ENCODE results near the gene PRKAR1A. TPM values are rescaled to one million over a fixed set of nuclear protein-coding genes. Genes with fewer than 3 reads are reported as not detected.

PRKAR1A gene
- total and polyA plus RNA-seq, 2 of the 8 experiments (the other 6 are each of a cell fraction or from before 2014, with no cell fraction given): 39.3 to 149 TPM

DNA sequence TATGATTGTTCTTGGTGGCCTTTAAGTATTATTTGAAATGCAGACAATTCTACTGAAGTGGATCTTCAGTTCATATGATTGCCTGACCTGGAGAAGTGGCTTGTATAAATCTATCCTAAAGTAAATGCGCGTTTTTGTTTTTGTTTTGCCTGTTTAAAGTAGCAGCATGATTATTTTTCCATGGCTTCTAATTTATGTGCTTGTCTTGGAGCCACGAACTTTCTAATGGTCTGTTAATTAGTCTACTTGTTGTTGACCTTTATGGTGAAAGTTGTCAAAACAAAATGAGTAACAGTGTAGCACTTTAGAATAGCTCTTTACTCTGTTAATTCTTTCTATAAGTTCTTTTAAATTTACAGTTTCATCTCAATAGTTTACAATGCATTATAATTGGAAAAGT, 1.7 kb downstream of the PRKAR1A start:
- Histone ChIP-seq H3K9ac (replicated peaks in 1 of 4; ENCODE audit: extremely low read depth in 1 of 4, low read depth in 3 of 4, low read length in 3 of 4) (peak overlapping the region in 1 of 4 experiments; percentile 57; a peak in 1 of 7 replicates), H3K56ac (replicated peaks; ENCODE audit: insufficient read length, low read depth, low read length) (no peak overlapping the region), H3K4me1 (replicated peaks in 1 of 4; ENCODE audit: control insufficient read depth in 3 of 4, insufficient read depth in 4 of 4, low read length in 3 of 4) (peaks cover 0 to 7% (median 2%) of the 10 kb centered on the region in 4 experiments; a peak in 4 of 7 replicates), H3K9me3 (ENCODE audit: insufficient read depth in 2 of 2, low read depth in 1 of 2, low read length in 1 of 2) (peaks cover 10 to 14% of the 10 kb centered on the region in 2 experiments), H3K79me2 (ENCODE audit: control insufficient read depth in 1 of 2, insufficient read depth in 2 of 2, low read length in 2 of 2) (peaks cover 4 to 61% of the 10 kb centered on the region in 2 experiments; a peak in 3 of 4 replicates), H3K79me1 (ENCODE audit: low read depth, low read length) (peaks cover 2% of the 10 kb centered on the region), H4K5ac (ENCODE audit: insufficient read length, low read depth, low read length) (no peak overlapping the region), H2BK15ac (ENCODE audit: low read length) (no peak overlapping the region), H3K14ac (ENCODE audit: insufficient read length) (no peak overlapping the region), H3K36me3 (ENCODE audit: control insufficient read depth in 2 of 4, insufficient read depth in 4 of 4, low read length in 3 of 4) (peaks cover 5 to 36% (median 21%) of the 10 kb centered on the region in 4 experiments; a peak in 6 of 8 replicates), H3K4me2 (ENCODE audit: insufficient read depth in 1 of 2, low read depth in 2 of 2, low read length in 2 of 2) (peak overlapping the region; percentile 83 to 94; a peak in 3 of 4 replicates), H4K20me1 (replicated peaks in 1 of 2; ENCODE audit: control insufficient read depth in 1 of 2, insufficient read depth in 2 of 2, low read length in 2 of 2) (peaks cover 2 to 3% of the 10 kb centered on the region in 2 experiments), H3K4me3 (ENCODE audit: extremely low read depth in 1 of 4, insufficient read depth in 2 of 4, low read depth in 3 of 4, low read length in 4 of 4) (peak overlapping the region in 3 of 4 experiments; percentile 85 to 95 (median 89); a peak in 5 of 8 replicates), H4K8ac (ENCODE audit: extremely low read depth, insufficient read depth, low read length) (no peak overlapping the region), H2BK20ac (ENCODE audit: low read length) (no peak overlapping the region), H3K27me3 (replicated peaks in 1 of 4; ENCODE audit: control insufficient read depth in 3 of 4, extremely low read depth in 1 of 4, insufficient read depth in 3 of 4, low read length in 3 of 4) (no peaks in the 10 kb centered on the region), H2AFZ (ENCODE audit: low read length) (no peak overlapping the region), H2BK120ac (replicated peaks; ENCODE audit: low read depth, low read length) (no peak overlapping the region), H3K27ac (ENCODE audit: low read depth, low read length) (no peak overlapping the region), H2BK12ac (ENCODE audit: low read depth, low read length) (no peak overlapping the region), H3K4ac (replicated peaks; ENCODE audit: insufficient read length, low read depth, low read length) (no peak overlapping the region), H3K18ac (ENCODE audit: extremely low read depth, low read length) (no peak overlapping the region), H3K23ac (ENCODE audit: insufficient read length) (no peak overlapping the region), H3K23me2 (ENCODE audit: low read depth, low read length) (peaks cover 5% of the 10 kb centered on the region), H2BK5ac (ENCODE audit: low read depth, low read length) (no peak overlapping the region), H4K91ac (replicated peaks; ENCODE audit: insufficient read length, low read length) (no peak overlapping the region), H2AK5ac (ENCODE audit: low read depth, low read length) (no peak overlapping the region)
- POLR2A ChIA-PET (ENCODE audit: partially characterized antibody): no interaction called here
- CTCF ChIA-PET (ENCODE audit: partially characterized antibody): interaction anchor here (0.7 kb wide), 1 partner anchor 148 kb away, joined by 3 read pairs; no protein-coding TSS in a partner anchor
- DNase-seq (ENCODE audit: low read depth in 1 of 2, low spot score in 2 of 2) (no peak), FAIRE-seq (no peak)
- TF ChIP-seq PHF8 (conservative IDR thresholded peaks at IDR 0.05; ENCODE audit: low read depth, low read length) (no peak), EZH2 (IDR thresholded peaks at IDR 0.05; ENCODE audit: low read depth, low read length, severe bottlenecking) (no peak), SP4 (IDR thresholded peaks at IDR 0.05; ENCODE audit: low read length) (no peak)
- TF ChIP-seq, protein P1, sequence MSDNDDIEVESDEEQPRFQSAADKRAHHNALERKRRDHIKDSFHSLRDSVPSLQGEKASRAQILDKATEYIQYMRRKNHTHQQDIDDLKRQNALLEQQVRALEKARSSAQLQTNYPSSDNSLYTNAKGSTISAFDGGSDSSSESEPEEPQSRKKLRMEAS (IDR thresholded peaks at IDR 0.05): no peak
- 58% methylated on average over 3 of the region's 3 CpGs; no CpG with 5 or more reads in 1 of the 2 experiments for WGBS, 2 experiments (ENCODE audit: extremely low coverage in 1 of 2, insufficient coverage in 1 of 2, insufficient read length in 1 of 2, insufficient replicate concordance in 2 of 2, low coverage in 1 of 2, low lambda C conversion rate in 2 of 2, missing lambda C conversion rate in 1 of 2)
